HS-5 (cell line): Measurements from ENCODE around the gene GOLGA2.

ENCODE experiments used
- DNase-seq: peaks from one replicate; pipeline ENCODE4 v3.0.0-alpha.2; 2012; ENCODE audit warnings: low read depth

GOLGA2 gene

GRCh38 chr9:128211981-128212281 is 63.9 kb downstream of the GOLGA2 start:
- no peak for DNase-seq

DNA sequence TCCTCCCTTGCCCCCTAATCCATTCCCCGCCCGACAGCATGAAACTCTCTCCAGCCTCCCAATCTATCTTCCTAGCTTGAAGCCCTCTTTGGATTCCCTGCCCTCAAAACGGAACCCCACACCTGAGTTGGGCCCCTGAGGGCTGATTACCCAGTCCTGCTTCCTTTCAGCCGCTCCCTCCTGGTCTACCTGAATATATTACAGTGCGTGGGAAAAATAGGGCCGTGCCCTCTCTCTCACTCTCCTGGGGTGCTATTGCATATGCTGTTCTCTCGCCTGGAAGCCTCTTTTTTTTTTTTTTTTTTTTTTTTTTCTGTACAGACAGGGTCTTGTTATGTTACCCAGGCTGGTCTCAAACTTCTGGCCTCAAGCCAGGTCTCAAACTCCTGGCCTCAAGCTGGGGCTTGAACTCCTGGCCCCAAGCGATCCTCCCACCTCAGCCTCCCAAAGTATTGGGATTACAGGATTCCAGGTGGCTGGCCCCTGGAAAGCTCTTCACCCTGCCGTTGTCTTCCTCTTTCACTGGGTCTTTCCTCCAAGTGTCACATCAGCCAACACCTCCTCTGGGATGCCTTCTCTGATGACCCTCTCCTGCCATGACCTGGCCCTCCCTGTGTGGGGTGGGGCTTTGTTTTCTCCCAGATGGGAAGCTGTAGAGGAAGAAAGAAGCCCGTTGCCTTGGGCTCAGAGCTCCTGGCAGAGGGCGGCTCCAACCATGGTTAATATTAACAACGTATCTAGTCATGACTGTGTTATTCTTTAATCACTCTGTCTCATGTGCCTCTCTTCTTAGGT is 64.4 kb downstream of the GOLGA2 start:
- no peak for DNase-seq

DNA sequence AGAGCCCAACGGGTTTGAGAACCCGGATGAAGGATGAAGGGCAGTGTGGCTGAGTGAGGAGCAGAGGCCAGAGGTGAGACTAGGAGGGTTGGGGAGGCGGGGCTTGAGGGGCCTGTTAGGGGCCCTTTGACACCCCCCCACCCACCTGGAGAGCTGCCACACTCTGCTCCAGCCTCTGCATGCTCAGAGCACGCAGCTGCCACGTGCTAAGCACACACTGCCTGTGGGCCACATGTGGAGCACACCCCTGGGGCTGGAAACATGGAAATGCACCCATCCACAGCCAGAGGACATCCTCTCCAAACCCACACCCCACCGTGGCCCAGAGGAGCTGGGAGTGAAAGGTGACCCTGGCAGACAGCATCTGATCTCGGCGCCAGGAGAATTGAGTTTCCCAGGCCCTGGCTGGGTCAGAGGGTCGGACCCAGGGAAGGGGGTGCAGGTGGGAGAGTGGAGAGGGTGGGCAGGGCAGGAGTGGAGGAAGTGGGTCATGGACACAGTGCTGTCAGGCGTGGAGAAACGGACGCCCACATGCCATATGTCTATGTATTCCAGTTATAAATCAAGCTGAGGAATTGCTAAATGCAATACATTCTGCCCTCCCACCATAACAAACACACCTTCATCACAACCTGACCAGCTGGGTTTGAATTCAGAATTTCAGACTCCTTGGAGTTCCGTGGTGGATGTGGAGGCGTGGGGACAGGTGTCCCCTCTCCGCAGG is 66.7 kb downstream of the GOLGA2 start:
- DNase-seq, result no peak

- DNase-seq, result no peak
These were observed 67.4 kb downstream of the GOLGA2 start for GRCh38 chr9:128208386-128208785.

DNA sequence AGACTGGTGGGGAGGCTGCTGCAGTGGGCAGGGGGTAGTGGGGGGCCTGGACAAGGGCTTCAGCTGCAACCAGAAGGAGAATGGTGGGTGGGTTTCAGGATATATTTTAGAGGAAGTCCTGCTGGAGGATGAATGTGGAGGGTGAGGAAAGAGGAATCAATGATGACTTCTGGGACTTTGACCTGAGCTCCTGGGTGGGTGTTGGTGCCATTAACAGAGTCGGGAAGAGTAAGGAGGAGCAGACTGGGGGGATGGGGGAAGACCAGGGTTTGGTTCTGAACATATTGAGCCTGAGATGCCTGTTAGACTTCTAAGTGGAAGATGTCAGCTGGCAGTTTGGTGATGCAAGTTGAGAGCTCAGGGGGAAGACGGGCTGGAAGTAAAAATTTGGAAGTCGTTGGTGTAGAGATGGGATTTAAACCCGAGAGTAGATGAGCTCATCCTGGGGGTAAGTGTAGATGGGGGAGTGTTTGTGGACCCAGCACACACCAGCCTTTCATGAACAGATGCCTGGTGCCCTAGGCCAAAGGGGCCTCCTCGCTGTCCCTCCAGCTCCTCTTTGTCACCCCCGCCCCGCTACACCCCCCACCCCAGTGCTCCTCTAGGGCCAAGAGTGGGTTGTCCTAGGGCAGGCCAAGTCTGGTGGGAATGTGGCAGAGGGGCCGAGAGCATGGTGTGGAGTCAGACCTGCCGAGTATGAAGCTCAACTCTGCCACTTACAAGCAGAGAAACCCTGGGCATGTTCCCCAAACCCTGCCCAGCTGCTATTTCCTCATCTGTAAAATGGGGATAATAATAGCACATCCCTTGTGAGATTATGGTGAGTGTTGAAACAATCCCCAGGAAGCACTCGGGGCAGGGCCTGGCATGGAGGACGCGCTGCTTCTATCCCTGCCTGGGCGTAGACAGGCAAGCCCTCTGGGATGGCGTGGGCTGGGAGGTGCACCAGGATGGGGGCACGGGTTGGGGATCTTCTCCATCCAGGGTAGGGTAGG is 68.6 kb downstream of the GOLGA2 start:
- DNase-seq, result no peak

GRCh38 chr9:128206484-128206883 is 69.3 kb downstream of the GOLGA2 start:
- DNase-seq, result no peak
